Neural cell (in vitro differentiated cells): ENCODE results near the gene CIBAR2. TPM values are rescaled to one million over a fixed set of nuclear protein-coding genes. Genes with fewer than 3 reads are reported as not detected.

ENCODE experiments used
- H2AFZ ChIP-seq: fragments of 200-600, 300-800 bp; sonication (generic), shearing (Covaris generic); 2 replicates; pipeline ENCODE4 v1.6.0; 2014; ENCODE audit warnings: low read depth, mild to moderate bottlenecking, antibody characterized with exemption, low read length, moderate library complexity
- H3F3A ChIP-seq: fragments of 200-600 bp; shearing (Covaris generic); 2 replicates; pipeline ENCODE4 v1.6.1; 2016; ENCODE audit warnings: mild to moderate bottlenecking, moderate library complexity, mixed read lengths, antibody characterized with exemption, low read length; ENCODE audit not compliant: insufficient read depth, poor library complexity, severe bottlenecking
- H3K27ac ChIP-seq: fragments of 200-600, 300-800 bp; sonication (generic), shearing (Covaris generic); 2 replicates; pipeline ENCODE4 v1.5.1; 2014; ENCODE audit warnings: mild to moderate bottlenecking, low read length, moderate library complexity
- H3K27me3 ChIP-seq: fragments of 300-800, 200-600 bp; sonication (generic), shearing (Covaris generic); 2 replicates; pipeline ENCODE4 v1.6.0; 2014; ENCODE audit warnings: mild to moderate bottlenecking, low read depth, low read length, moderate library complexity; ENCODE audit not compliant: insufficient read depth
- H3K36me3 ChIP-seq: fragments of 300-800, 200-600 bp; sonication (generic), shearing (Covaris generic); 2 replicates; pipeline ENCODE4 v1.5.1; 2014; ENCODE audit warnings: mild to moderate bottlenecking, antibody characterized with exemption, low read length, moderate library complexity; ENCODE audit not compliant: insufficient read depth
- H3K4me2 ChIP-seq: fragments of 300-800, 200-600 bp; sonication (generic), shearing (Covaris generic); 2 replicates; pipeline ENCODE4 v1.6.0; 2014; ENCODE audit warnings: mild to moderate bottlenecking, low read length
- H3K4me3 ChIP-seq: fragments of 300-800, 200-600 bp; sonication (generic), shearing (Covaris generic); 2 replicates; pipeline ENCODE4 v1.5.1; 2014; ENCODE audit warnings: mild to moderate bottlenecking, low read length, moderate library complexity
- H3K79me2 ChIP-seq: fragments of 200-600 bp; shearing (Covaris generic); replicated peaks from 2 replicates; pipeline ENCODE4 v1.6.0; 2014; ENCODE audit warnings: mild to moderate bottlenecking, low read length, moderate library complexity; ENCODE audit not compliant: insufficient read depth
- H3K9ac ChIP-seq: fragments of 300-800, 200-600 bp; sonication (generic), shearing (Covaris generic); 2 replicates; pipeline ENCODE4 v1.6.1; 2016; ENCODE audit warnings: mild to moderate bottlenecking, low read length, mixed read lengths
- H3K9me2 ChIP-seq: fragments of 200-600 bp; shearing (Covaris generic); 2 replicates; pipeline ENCODE4 v1.6.1; 2016; ENCODE audit warnings: mild to moderate bottlenecking, low read length, mixed read lengths; ENCODE audit not compliant: insufficient read depth
- H3K9me3 ChIP-seq: fragments of 200-600, 300-800 bp; sonication (generic), shearing (Covaris generic); 2 replicates; pipeline ENCODE4 v1.6.1; 2016; ENCODE audit warnings: mild to moderate bottlenecking, mixed run types, low read length, moderate library complexity, mixed read lengths
- H4K20me1 ChIP-seq: fragments of 200-600 bp; shearing (Covaris generic); 2 replicates; pipeline ENCODE4 v1.6.1; 2016; ENCODE audit warnings: mild to moderate bottlenecking, mixed run types; ENCODE audit not compliant: insufficient read depth
- EP300 ChIP-seq: fragments of 450-650 bp; conservative IDR thresholded peaks from 2 replicates; pipeline ENCODE4 v1.6.1; 2014; ENCODE audit warnings: antibody characterized with exemption, mild to moderate bottlenecking, moderate library complexity; ENCODE audit not compliant: poor library complexity, severe bottlenecking
- EZH2 ChIP-seq: fragments of 200-600, 300-800 bp; shearing (Covaris generic), sonication (generic); IDR thresholded peaks from 2 replicates; pipeline ENCODE4 v1.6.1; 2014; ENCODE audit warnings: antibody characterized with exemption, low read length, borderline replicate concordance, mild to moderate bottlenecking; ENCODE audit not compliant: insufficient read depth, poor library complexity, severe bottlenecking
- MXI1 ChIP-seq: fragments of 450-650 bp; conservative IDR thresholded peaks from 2 replicates; pipeline ENCODE4 v1.6.1; 2014; ENCODE audit warnings: antibody characterized with exemption, mild to moderate bottlenecking; ENCODE audit not compliant: poor library complexity, severe bottlenecking
- POLR2AphosphoS5 ChIP-seq: IDR thresholded peaks from 2 replicates; pipeline ENCODE4 v1.6.1; 2012
- RAD21 ChIP-seq: fragments of 450-650 bp; conservative IDR thresholded peaks from 2 replicates; pipeline ENCODE4 v1.6.1; 2014; ENCODE audit warnings: antibody characterized with exemption, mild to moderate bottlenecking, moderate library complexity
- SMC3 ChIP-seq: fragments of 450-650 bp; conservative IDR thresholded peaks from 2 replicates; pipeline ENCODE4 v1.6.1; 2014; ENCODE audit warnings: antibody characterized with exemption, mild to moderate bottlenecking, moderate library complexity; ENCODE audit not compliant: poor library complexity
- TAF1 ChIP-seq: IDR thresholded peaks from 2 replicates; pipeline ENCODE4 v1.6.1; 2012; ENCODE audit warnings: low read depth
- polyA plus RNA-seq: library from polyadenylated mRNA; depleted of rRNA; stranded (reverse); fragments of >200 nt; gene quantifications from 2 replicates; pipeline ENCODE4 v1.2.3, GENCODE V29; 2014
- TF ChIP-seq, protein P1 (sequence below): IDR thresholded peaks from 2 replicates; pipeline ENCODE4 v1.6.1; 2012; ENCODE audit warnings: borderline replicate concordance
- TF ChIP-seq, protein P2 (sequence below): fragments of 450-650 bp; IDR thresholded peaks from 2 replicates; pipeline ENCODE4 v1.5.1; 2014; ENCODE audit warnings: antibody characterized with exemption, mild to moderate bottlenecking, moderate library complexity; ENCODE audit not compliant: poor library complexity, severe bottlenecking

Gene CIBAR2
- polyA plus RNA-seq, 1 donor from 2014 or later: not detected

DNA sequence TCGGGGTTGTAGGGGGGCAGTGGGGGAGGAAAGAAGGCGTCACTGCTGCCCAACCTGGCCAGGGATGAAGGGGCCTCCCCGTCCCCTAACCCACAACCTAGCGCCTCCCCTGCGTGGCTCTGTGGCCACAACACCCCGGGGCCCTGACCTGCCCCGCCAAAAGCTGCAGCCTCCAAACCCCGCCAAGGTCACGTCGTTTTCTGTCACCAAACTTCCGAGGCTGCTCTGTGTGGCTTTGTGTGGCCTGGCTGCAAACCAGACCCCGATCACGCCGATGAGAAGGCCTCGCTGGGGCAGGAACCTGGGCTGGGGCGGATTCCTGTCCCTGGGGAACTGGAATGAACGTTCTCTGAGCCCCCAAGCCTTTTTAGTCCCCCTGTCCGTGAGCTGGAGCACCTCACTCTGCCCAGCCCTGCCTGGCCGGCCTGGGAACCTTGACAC, 30.5 kb upstream of the CIBAR2 start:
- no peak overlapping the region for H2AFZ ChIP-seq
- no peaks in the 10 kb centered on the region for H3F3A ChIP-seq
- no peaks in the 10 kb centered on the region for H3K36me3 ChIP-seq

DNA sequence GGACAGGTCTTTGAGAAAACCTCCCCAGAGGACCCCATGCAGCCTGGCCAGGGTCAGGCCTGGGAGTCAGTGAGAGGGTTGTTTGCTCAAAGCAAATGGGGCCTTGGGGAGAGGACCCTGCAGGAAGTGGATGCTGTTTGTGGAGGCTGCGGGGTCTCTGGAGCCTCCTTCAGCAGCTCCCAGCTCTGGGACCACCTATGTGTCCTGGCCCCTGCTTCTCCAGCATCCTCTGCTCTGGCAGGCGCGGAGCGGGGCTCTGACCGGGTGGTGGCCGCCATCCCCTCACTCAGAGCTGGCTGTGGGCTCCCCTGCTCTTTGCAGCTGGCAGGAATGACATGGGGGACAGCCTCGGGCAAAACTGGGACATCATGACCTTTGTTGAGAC, 29.8 kb upstream of the CIBAR2 start:
- Histone ChIP-seq H2AFZ (no peak overlapping the region), H3K4me2 (no peak overlapping the region), H3K9me3 (no peaks in the 10 kb centered on the region), H3K9me2 (no peaks in the 10 kb centered on the region), H3K79me2 (no peaks in the 10 kb centered on the region), H3K4me3 (no peak overlapping the region), H3F3A (no peaks in the 10 kb centered on the region), H4K20me1 (no peaks in the 10 kb centered on the region), H3K27ac (no peak overlapping the region), H3K36me3 (no peaks in the 10 kb centered on the region), H3K27me3 (no peaks in the 10 kb centered on the region), H3K9ac (no peak overlapping the region)
- TF ChIP-seq MXI1 (no peak), RAD21 (no peak), EP300 (no peak), EZH2 (no peak), SMC3 (no peak), TAF1 (no peak), POLR2AphosphoS5 (no peak)
- TF ChIP-seq, protein P1, sequence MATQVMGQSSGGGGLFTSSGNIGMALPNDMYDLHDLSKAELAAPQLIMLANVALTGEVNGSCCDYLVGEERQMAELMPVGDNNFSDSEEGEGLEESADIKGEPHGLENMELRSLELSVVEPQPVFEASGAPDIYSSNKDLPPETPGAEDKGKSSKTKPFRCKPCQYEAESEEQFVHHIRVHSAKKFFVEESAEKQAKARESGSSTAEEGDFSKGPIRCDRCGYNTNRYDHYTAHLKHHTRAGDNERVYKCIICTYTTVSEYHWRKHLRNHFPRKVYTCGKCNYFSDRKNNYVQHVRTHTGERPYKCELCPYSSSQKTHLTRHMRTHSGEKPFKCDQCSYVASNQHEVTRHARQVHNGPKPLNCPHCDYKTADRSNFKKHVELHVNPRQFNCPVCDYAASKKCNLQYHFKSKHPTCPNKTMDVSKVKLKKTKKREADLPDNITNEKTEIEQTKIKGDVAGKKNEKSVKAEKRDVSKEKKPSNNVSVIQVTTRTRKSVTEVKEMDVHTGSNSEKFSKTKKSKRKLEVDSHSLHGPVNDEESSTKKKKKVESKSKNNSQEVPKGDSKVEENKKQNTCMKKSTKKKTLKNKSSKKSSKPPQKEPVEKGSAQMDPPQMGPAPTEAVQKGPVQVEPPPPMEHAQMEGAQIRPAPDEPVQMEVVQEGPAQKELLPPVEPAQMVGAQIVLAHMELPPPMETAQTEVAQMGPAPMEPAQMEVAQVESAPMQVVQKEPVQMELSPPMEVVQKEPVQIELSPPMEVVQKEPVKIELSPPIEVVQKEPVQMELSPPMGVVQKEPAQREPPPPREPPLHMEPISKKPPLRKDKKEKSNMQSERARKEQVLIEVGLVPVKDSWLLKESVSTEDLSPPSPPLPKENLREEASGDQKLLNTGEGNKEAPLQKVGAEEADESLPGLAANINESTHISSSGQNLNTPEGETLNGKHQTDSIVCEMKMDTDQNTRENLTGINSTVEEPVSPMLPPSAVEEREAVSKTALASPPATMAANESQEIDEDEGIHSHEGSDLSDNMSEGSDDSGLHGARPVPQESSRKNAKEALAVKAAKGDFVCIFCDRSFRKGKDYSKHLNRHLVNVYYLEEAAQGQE: no peak
- TF ChIP-seq, protein P2, sequence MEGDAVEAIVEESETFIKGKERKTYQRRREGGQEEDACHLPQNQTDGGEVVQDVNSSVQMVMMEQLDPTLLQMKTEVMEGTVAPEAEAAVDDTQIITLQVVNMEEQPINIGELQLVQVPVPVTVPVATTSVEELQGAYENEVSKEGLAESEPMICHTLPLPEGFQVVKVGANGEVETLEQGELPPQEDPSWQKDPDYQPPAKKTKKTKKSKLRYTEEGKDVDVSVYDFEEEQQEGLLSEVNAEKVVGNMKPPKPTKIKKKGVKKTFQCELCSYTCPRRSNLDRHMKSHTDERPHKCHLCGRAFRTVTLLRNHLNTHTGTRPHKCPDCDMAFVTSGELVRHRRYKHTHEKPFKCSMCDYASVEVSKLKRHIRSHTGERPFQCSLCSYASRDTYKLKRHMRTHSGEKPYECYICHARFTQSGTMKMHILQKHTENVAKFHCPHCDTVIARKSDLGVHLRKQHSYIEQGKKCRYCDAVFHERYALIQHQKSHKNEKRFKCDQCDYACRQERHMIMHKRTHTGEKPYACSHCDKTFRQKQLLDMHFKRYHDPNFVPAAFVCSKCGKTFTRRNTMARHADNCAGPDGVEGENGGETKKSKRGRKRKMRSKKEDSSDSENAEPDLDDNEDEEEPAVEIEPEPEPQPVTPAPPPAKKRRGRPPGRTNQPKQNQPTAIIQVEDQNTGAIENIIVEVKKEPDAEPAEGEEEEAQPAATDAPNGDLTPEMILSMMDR: no peak

More for the DNA sequence above, 30.5 kb upstream of the CIBAR2 start:
- Histone ChIP-seq H3K4me3 (no peak overlapping the region), H3K79me2 (no peaks in the 10 kb centered on the region), H3K27ac (no peak overlapping the region), H4K20me1 (no peaks in the 10 kb centered on the region), H3K27me3 (no peaks in the 10 kb centered on the region), H3K9me2 (no peaks in the 10 kb centered on the region), H3K4me2 (no peak overlapping the region), H3K9me3 (no peaks in the 10 kb centered on the region), H3K9ac (no peak overlapping the region)
- TF ChIP-seq MXI1 (no peak), POLR2AphosphoS5 (no peak), SMC3 (no peak), EZH2 (no peak), EP300 (no peak), RAD21 (no peak), TAF1 (no peak)
- TF ChIP-seq, protein P1: no peak
- TF ChIP-seq, protein P2: no peak
